Superior temporal gyrus (tissue), 1 donor: ENCODE measurements around the gene TRMU.
"Not testable (repeated sequence)": the region's sequence is repeated elsewhere in the genome, so short reads cannot be mapped to it uniquely, and the experiment has no call there.

Experiments
- DNase-seq: peaks from one replicate; pipeline ENCODE4 v3.0.0-alpha.2; 2016; ENCODE audit errors: extremely low spot score

Gene TRMU

GRCh38 chr22:46300491-46300890 lies 35.0 kb upstream of the TRMU start:
- DNase-seq, result no peak

GRCh38 chr22:46303347-46303965 lies 32.1 kb upstream of the TRMU start:
- no peak for DNase-seq

- DNase-seq, result no peak
Measured at GRCh38 chr22:46308283-46308988, 27.1 kb upstream of the TRMU start.

- DNase-seq, result no peak
Measured at GRCh38 chr22:46309526-46310085, 25.9 kb upstream of the TRMU start.

GRCh38 chr22:46312056-46312455 lies 23.5 kb upstream of the TRMU start:
- no peak for DNase-seq

- DNase-seq, result not testable (repeated sequence)
Measured at GRCh38 chr22:46312848-46313247, 22.7 kb upstream of the TRMU start.

- no peak for DNase-seq
Measured at GRCh38 chr22:46315976-46316375, 19.5 kb upstream of the TRMU start.

GRCh38 chr22:46317646-46318045 lies 17.9 kb upstream of the TRMU start:
- DNase-seq, result no peak

- no peak for DNase-seq
Measured at GRCh38 chr22:46318576-46318975, 16.9 kb upstream of the TRMU start.

- no peak for DNase-seq
Measured at GRCh38 chr22:46319319-46319718, 16.2 kb upstream of the TRMU start.

- no peak for DNase-seq
Measured at GRCh38 chr22:46320166-46320710, 15.3 kb upstream of the TRMU start.

GRCh38 chr22:46320716-46321386 lies 14.7 kb upstream of the TRMU start:
- no peak for DNase-seq

- no peak for DNase-seq
Measured at GRCh38 chr22:46322711-46323110, 12.8 kb upstream of the TRMU start.

GRCh38 chr22:46323162-46323561 lies 12.4 kb upstream of the TRMU start:
- DNase-seq, result no peak

GRCh38 chr22:46326066-46326680 lies 9.3 kb upstream of the TRMU start:
- DNase-seq, result no peak

GRCh38 chr22:46327691-46328465 lies 7.6 kb upstream of the TRMU start:
- DNase-seq, result no peak

- DNase-seq, result no peak
Measured at GRCh38 chr22:46328797-46329196, 6.7 kb upstream of the TRMU start.

- no peak for DNase-seq
Measured at GRCh38 chr22:46329616-46330015, 5.9 kb upstream of the TRMU start.

- no peak for DNase-seq
Measured at GRCh38 chr22:46330426-46330825, 5.1 kb upstream of the TRMU start.

GRCh38 chr22:46331496-46331895 lies 4.0 kb upstream of the TRMU start:
- no peak for DNase-seq
